Measurements from ENCODE around the gene SDF4.

Gene SDF4

GRCh38 chr1:1231400-1232207 is at the start of gene SDF4:
Gene SDF4, minus strand, starts transcription at chr1:1232001. Its CDS starts 3,229 bp downstream, at chr1:1228772.
- peak; percentile 59 to 98 (median 91) for DNase-seq

GRCh38 chr1:1280782-1281481 is 49.1 kb upstream of the SDF4 start:
- DNase-seq: no peak

GRCh38 chr1:1279028-1279427 is 47.2 kb upstream of the SDF4 start:
- no peak for DNase-seq

GRCh38 chr1:1278620-1279019 is 46.8 kb upstream of the SDF4 start:
- DNase-seq: no peak

- DNase-seq: no peak
These were observed 44.0 kb upstream of the SDF4 start for GRCh38 chr1:1275836-1276235.

GRCh38 chr1:1274931-1275431 is 43.2 kb upstream of the SDF4 start:
- no peak for DNase-seq

- DNase-seq: peak in 3 of 56 donors; percentile 50 to 63 (median 53)
These were observed 42.6 kb upstream of the SDF4 start for GRCh38 chr1:1274299-1274930.

GRCh38 chr1:1273512-1274298 is 41.9 kb upstream of the SDF4 start, which contains the start of gene UBE2J2:
Gene UBE2J2, minus strand, starts transcription at chr1:1273854. Its CDS starts 5,862 bp downstream, at chr1:1267992.
- DNase-seq: peak; percentile 14 to 96 (median 89)

GRCh38 chr1:1273209-1273511 is 41.4 kb upstream of the SDF4 start:
- DNase-seq: no peak

GRCh38 chr1:1272341-1273208 is 40.8 kb upstream of the SDF4 start:
- no peak for DNase-seq

GRCh38 chr1:1270813-1271212 is 39.0 kb upstream of the SDF4 start:
- DNase-seq: no peak

GRCh38 chr1:1268284-1268682 is 36.5 kb upstream of the SDF4 start:
- DNase-seq: no peak

GRCh38 chr1:1267488-1268283 is 35.9 kb upstream of the SDF4 start:
- DNase-seq: no peak

- no peak for DNase-seq
These were observed 33.1 kb upstream of the SDF4 start for GRCh38 chr1:1264868-1265272.

- no peak for DNase-seq
These were observed 32.2 kb upstream of the SDF4 start for GRCh38 chr1:1264026-1264425.

GRCh38 chr1:1262758-1263157 is 31.0 kb upstream of the SDF4 start:
- no peak for DNase-seq

GRCh38 chr1:1262071-1262470 is 30.3 kb upstream of the SDF4 start:
- DNase-seq: no peak

GRCh38 chr1:1260843-1261560 is 29.2 kb upstream of the SDF4 start:
- DNase-seq: no peak

Measured in amygdala (tissue), 56 donors.